ENCODE measurements around the gene FSCN2. TPM values are rescaled to one million over a fixed set of nuclear protein-coding genes. Genes with fewer than 3 reads are reported as not detected.

FSCN2 gene, protein sequence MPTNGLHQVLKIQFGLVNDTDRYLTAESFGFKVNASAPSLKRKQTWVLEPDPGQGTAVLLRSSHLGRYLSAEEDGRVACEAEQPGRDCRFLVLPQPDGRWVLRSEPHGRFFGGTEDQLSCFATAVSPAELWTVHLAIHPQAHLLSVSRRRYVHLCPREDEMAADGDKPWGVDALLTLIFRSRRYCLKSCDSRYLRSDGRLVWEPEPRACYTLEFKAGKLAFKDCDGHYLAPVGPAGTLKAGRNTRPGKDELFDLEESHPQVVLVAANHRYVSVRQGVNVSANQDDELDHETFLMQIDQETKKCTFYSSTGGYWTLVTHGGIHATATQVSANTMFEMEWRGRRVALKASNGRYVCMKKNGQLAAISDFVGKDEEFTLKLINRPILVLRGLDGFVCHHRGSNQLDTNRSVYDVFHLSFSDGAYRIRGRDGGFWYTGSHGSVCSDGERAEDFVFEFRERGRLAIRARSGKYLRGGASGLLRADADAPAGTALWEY
- not detected in 2 replicates for total RNA-seq (2014; rRNA removed; shearing (Covaris generic))

DNA sequence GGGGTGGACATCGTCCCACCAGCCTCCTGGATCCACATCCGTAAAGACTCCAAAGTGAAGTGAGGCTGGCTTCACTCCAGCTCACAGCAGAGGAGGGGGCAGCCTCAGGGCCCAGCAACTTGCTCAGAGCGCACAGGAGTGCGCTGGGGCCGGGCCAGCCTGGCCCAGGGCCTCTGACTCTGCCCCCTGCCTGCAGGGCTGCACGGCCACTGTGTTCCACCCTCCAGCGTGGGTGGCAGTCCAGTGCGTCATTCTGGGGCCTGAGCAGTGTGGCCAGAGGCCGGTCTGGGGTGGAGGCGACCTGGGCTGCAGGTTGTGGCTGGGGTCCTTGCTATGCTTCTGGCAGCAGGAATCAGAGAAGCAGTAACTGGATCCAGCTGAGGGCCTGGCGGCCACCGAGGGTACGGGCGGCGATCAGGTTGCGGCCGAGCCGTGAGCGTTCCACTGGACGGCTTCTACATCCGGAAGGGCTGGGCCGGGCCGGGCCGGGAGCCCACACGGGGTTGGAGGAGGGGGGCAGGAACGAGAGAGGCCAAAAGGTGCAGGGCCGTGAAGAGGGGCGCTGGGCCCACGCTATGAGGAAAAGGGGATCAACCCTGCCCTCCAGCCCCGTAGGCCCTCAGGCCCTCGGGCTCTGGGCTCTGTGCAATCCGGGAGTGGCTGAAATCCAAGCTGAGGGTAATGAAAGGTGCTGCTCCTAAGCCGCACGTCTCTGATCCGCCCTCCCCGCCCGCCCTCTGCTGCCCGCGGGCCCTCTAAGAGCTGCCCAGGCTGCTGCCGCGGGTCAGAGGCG lies at the start of gene FSCN2:
Gene FSCN2, plus strand, starts transcription at position 787 of the 793 bp plus-strand sequence. CDS start 155 bp downstream, outside the sequence.
- no peak for DNase-seq (ENCODE audit: low read depth)

DNA sequence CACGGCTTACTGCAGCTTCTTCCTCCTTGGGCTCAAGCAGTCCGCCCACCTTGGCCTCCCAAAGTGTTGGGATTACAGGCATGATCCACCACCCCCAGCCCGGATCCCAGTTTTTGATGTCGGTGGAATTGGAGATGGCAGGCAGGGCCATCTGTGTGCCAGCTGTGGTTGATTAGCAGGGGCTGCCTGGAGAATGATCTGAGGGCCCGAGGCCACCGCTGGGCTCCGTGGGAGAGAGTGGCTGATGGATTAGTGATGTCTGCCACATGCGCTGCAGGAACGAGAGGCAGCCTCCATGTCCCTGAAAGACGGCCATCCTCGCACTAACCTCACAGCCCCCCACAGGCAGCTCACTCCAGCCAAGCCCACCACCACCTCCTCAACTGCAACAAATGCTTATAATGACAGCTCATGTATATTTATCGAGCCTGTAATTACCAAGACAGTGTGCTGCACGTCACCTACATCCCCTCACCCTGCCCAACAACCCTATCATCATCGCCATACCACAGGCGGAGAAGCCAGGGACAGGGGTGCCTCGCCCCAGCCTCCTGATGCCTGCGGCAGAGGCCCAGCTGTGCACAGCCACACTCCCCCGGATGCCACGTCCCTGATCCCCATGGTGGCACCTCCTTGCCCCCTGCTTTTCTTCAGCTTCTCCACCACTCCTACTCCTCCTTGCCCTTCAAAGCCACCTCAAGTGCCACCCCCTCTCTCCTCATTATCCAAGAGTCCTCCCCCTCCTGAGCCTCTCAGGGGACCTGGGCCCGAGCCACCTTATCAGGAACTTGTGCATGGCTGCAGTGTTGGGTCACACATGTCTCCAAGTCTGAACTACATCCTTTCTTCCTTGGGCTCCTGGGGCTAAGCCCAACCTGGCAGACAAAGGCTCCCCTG lies 48.8 kb upstream of the FSCN2 start:
- no peak for DNase-seq (ENCODE audit: low read depth)

DNA sequence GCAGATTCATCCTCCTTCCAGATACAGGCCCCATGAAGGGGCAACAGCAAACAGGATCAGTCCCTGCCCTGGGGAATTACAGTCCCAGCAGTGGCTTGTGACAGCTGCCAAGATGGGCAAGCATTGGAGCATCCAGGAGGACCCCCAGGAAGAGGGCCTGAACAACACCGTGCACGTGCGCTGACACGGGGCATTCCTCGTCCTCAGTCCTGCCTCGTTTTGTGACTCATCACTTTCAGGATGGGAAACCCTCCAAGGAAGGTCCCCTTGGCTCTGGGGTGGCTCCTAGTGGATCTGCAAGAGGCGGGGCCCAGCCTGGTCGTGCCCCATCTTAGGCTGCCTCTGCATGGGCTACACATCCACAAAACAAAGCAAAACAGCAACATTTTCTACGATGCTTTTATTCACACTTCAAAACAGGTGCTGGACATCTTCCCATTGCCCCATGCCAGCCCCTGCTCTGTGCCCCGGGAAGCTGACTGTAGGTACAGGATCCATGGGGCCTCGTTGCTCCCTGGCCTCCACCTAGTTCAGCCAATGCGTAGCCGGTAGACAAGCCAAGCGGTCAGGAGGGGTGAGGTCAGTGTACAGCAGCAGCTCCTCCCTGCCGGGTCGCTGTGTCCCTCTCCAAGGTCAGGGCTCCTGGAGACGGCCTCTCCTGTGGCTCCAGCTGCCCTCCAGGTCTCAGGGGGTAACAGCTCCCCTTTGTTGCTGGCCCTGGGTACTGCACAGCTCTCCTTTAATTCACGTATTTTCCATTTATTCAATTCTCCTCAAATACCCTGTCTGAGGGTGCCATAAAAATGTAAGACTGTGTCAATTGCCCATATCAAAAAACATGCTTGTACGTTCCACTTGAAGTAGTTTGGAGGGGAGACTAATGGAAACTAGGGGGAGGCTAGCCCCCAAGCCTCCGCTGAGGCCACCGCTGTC lies 47.8 kb upstream of the FSCN2 start:
- peak; percentile 68 for DNase-seq (ENCODE audit: low read depth)

DNA sequence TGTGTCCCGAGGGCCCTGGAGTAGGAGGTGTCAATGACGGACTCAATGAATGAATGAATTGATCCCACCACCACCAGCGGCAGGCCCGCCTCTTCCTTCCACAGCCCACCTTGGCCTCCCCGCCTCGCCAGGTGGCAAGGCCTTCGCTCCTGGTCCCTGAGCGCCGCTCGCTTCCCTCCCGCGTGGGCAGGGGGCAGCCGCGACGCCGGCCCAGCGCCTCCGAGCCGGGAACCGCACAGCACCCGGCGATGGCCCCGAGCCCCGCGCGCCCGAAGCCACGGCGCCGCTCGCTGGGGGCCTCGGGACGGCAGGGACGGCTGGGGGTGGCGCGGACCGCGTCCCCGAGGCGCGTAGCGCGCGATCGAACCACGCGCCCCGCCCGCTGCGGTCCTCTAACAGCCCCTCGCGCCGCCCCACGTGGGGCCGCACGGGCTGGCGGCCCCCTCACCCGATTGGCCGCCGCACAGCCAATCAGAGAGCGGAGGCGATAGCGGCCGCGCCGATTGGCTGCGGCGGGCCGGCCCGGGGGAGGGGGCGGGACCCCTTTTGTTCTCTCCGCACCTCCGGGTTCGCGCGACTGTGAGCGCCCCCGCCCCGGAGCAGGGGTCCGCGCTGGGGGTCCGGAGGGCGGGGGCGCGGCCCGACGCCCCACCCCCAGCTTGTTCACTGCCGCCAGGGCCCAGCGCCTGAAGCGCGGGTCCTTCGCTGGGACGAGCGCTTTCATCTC lies 46.9 kb upstream of the FSCN2 start:
- peak; percentile 36 for DNase-seq (ENCODE audit: low read depth)

DNA sequence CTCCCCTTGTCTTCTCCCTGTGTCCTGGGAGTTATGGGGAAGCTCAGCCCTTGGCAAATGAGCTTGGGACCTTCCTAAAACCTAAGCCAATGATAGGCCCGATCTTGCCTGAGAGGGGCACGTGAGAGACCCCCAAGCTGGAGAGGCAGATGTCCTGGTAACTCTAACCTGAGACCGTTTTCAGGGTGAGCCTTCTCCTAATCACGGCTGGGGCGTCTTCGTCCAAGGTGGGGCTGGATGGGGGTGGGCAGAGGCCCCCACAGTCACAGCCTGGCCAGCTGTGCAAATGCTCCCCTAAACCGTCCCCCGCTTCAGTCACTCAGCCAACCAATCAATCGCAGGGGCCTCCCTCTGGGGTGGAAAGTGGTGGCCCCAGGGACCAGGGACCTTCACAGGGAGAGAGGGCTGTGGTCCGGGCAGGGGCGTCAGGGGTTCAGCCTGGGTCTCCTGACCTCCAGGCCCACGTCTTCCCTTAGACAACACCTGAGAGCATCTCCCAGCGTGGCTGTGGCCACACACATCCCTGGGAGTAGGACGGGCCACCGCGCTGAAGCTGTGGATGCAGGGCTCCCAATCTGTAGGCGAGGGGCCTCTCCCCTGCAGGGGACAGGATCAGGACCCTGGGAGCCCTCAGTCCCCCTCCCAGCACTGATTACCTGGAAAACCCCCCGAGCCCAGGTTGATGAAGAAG lies 46.2 kb upstream of the FSCN2 start:
- no peak for DNase-seq (ENCODE audit: low read depth)

DNA sequence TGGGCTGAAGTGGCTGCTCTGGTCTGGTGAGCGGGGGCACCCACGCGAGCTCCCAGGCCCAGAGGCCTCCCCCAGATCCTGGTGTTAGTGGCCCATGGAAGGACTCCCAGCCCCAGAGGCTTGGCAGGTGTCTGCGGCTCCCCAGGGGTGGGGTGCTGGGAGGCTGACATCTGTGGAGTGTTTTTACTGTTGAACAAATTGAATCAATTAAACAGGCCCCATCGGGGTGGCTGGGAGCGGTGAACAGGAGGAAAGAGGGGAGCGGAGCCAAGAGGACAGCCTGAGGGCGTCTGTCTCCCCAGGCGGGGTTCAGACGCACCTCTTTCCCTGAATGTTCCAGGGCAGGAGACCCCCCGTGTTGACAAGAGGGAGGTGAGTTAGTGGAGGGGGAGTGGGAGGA lies 45.5 kb upstream of the FSCN2 start:
- DNase-seq (ENCODE audit: low read depth), result no peak

DNA sequence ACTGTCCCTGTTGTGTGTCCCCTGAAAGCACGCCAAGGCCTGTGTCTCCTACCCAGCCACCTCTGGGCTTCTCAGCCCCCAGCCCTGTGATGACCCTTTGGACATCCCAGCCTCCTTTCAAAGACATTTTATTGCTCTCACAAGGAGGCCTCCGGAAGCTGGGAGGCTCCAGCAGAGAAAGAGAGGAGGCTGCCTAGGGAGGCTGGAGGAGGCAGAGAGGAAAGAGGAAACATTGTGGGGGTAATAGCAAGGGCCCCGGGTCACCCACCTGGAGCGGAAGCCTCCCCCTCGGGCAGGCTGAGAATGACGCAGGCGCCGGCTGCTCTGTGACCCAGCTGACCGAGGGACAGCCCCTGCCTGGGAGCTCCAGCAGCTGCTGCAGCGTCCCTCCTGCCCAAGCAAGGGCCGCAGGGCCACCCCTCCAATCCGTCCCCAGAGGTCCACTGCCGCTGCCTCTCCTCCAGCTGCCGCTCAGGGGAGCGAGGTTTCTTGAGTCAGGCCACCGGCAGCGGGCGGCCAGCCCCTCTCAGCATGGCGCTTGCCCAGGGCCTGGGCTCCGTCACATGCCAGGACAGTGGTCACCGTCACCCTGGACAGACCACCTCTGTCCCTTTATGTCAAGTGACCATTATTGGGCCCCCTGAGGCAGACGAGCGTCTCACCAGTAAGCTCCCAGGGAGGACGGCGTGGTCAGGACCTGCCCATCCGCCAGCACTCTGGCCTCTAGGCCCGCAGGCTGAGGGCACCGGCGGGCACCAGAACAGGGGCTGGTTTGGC lies 44.9 kb upstream of the FSCN2 start:
- no peak for DNase-seq (ENCODE audit: low read depth)

DNA sequence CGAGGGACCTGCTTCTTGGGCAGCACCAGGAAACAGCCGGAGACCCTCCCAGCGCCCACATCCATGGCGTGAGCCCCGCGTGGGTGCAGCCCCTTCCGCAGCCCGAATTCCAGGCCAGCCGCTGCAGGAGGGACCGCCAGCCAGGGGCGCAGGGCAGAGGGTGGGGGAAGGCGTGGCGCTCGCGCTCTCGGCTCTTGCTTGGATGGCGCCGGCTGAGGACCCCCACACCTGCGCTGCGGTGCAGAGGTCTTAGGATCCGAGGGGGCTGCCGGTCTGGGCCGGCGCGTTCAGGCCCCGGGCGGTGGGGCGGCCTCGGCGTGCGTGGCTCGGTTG lies 44.3 kb upstream of the FSCN2 start:
- no peak for DNase-seq (ENCODE audit: low read depth)

DNA sequence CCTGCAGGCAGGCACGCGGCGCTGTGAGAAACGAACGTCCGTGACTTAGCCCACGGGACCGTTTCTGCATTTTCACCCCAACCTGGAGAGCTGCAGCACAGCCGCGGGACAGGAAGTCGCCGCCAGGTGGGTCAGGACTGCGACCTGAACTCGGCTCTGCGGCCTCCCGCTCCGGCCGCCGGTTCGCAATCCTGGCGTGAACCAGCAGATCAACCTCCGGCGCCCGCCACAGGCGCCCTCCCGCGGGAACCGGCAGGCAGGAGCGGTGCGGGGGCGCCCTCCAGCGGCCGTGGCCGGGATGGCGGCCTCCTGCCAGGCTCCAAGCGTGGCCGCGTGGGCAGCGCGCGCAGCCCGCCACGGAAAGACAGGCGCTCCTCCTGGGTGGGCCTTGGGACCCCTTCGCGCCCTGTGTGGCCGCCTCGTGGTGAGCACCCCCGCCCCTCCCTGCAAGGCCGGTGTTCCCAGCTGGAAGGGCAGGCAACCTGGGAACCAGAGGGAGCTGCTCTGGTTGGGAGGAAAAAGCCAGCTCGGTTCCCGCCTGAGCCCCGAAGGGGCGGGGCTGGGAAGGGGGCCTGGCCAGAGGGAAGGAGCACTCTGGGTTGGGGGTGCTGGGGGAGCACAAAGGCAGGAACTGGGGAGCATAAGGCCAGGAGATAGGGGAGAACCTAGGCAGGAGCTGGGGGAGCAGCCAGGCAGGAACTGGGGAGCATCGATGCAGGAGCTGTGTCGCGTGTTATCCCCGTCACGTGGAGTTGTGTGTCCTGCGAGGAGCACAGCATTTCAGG lies 43.8 kb upstream of the FSCN2 start:
- DNase-seq (ENCODE audit: low read depth), result peak; percentile 67

DNA sequence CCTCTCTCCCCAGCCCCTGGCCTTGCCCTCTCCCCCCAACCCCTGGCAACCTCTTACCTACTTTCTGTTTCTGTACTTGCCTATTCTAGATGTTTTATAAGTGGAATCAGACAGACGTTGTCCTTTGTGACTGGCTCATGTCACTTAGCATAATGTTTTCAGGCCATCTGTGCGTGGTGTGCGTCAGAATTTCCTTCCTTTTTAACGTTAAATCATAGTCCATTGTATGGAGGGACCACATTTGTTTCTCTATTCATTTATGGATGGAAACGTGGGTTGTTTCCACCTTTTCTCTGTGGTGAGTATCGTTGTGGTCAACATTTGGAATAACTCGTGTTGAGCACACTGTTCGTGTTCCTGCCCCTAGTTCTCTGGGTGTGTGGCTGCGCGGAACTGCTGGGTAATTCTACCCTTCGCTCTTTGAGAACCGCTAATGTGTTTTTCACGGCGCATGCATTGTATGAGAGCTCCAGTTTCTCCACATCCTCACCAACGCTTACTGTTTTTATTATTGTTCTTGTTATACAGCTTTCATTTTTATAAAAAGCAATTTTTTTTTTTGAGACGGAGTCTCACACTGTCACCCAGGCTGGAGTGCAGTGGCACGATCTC lies 41.9 kb upstream of the FSCN2 start:
- no peak for DNase-seq (ENCODE audit: low read depth)

DNA sequence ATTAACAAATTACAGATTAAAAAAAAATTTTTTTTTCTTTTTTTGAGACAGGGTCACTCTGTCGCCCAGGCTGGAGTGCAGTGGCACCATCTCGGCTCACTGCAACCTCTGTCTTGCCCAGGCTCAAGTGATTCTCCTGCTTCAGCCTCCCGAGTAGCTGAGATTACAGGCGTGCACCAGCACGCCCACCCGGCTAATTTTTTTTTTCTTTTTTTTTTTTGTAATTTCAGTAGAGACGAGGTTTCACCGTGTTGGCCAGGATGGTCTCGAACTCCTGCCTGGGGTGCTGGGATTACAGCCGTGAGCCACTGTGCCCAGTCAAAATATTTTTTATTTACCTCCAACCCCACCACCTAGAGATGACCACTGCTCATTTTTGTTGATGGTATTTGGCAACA lies 41.1 kb upstream of the FSCN2 start:
- no peak for DNase-seq (ENCODE audit: low read depth)

DNA sequence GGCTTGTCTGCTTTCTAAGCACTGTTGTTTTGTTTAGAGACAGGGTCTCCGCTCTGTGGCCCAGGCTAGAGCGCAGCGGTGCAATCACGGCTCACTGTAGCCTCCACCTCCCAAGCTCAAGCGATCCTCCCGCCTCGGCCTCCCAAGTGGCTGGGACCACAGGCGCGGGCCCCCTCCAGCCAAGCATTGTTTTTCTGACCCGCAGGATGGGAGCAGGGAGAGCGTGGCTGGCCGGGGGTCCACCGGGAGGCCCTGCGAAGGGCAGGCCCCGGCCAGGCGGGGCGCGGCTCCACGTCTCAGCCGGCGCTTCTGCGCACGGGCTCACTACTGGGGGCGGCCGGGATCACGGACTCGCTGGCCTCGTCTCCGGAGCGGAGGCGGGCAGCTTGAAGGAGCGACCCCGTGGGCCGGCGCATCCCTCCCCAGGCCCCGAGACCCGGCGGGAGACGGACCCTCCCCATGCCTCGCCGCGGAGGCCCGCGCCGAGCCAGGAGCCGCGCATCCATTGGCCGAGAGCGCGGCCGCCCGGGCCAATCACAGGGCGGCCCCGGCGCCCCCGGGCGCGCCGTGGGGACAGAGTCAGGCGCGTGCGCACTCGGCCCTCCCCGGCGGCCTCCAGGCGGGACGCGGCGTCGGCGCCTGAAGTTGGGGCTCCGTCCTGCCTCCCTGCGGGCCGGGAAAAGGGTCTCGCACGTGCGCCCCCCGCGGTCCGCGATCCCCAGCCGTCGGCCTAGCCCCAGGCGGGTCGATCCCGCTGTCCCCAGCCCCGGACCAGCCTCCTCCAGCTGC lies 40.5 kb upstream of the FSCN2 start:
- peak; percentile 26 for DNase-seq (ENCODE audit: low read depth)

DNA sequence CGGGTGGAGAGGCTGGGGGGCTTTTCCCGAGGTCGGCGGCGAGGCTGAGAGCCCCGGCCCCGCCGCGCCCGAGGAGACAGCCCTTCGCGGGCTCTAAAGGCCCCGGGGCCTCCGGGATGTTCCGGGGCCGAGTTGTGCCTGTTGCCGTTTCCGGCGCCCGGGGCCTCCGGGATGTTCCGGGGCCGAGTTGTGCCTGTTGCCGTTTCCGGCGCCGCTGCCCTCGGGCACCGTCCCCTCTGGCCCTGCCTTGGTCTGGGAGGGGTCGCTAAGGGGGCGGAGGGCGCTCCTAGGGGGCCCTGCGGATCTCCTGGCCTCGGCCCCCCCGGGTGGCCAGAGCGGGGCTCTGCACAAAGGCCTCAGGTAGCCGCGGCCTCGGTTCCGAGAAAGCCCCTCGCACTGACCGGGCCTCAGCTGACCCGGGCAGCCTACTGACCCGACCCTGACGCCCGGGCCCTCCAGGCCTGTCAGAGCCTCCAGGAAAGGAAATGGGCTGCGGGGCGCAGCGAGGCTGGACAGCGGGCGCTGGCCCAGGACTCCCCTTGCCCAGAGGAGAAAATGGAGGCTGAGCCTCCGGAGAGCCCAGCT lies 39.8 kb upstream of the FSCN2 start:
- no peak for DNase-seq (ENCODE audit: low read depth)

DNA sequence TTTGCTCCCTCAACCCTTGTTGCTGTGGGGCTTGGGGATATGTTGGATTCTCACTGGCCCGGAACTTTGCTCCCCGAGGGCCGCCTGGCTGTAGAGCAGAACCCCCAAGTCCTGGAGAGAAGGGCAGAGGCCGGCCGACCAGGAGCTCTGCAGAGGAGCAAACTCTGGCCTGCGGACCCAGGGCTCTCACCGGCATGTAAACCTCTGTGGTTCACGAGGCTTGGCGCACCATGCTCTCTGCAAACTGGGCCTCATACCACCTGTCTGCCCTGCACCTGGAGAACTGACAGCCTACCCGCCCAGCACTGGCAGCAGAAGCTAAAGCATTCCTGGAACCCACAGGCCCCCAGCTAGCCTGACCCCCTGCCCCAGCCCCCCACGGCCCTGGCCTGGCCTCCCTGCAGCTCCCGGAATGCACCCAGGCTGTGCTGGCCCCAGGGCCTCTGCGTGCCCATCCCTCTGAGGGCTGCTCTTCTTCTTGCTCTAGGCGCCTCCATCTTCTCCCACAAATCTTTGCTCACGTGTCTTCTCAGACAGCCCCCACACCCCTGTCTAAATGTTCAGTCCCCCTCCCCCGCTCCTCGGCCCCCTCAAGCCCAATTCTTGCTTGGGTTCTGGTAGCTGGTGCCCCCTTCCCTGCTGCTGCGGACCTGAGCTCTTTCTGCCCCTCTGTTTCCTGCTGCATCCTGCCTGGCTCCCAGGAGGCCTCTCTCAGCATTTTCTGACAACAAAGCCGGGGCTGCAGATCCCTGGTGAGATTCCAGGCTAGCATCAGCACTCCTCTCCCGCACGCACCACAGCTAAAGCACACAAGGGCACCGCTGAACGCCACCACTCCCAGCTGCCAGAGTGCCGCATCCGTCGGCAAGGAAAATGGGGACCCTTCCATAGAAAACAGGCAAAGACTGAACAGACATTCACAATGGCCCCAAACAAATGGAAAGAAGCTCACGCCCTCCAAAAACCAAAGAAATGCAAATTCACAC lies 38.9 kb upstream of the FSCN2 start:
- no peak for DNase-seq (ENCODE audit: low read depth)
